Measurements from ENCODE around the gene ETNK2.

DNA sequence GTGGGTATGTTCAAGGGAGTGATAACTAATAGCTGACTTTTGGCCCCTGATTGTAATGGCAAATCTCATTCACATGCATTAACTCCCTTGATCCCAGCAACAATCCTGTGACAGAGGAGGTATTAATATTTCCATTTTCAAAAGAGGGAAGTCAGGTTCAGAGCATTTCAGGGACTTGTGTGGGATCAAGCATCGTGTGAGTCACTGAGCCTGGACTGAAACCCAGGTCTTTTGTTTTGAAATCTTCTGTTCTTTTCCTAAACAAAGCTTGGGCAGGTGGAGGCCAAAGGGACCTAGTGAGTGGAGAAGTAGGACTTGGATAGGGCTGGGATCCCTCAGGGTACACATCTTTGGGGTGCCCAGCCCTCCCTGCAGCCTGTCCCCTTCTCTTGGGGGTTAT, 37.9 kb downstream of the ETNK2 start:
- TF ChIP-seq, protein P1, sequence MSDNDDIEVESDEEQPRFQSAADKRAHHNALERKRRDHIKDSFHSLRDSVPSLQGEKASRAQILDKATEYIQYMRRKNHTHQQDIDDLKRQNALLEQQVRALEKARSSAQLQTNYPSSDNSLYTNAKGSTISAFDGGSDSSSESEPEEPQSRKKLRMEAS (IDR thresholded peaks at IDR 0.05): no peak
- no peak for TF ChIP-seq HNF4G (IDR thresholded peaks at IDR 0.05)
- no peak for TF ChIP-seq HNF4A (conservative IDR thresholded peaks at IDR 0.05)
- TF ChIP-seq, protein P2, sequence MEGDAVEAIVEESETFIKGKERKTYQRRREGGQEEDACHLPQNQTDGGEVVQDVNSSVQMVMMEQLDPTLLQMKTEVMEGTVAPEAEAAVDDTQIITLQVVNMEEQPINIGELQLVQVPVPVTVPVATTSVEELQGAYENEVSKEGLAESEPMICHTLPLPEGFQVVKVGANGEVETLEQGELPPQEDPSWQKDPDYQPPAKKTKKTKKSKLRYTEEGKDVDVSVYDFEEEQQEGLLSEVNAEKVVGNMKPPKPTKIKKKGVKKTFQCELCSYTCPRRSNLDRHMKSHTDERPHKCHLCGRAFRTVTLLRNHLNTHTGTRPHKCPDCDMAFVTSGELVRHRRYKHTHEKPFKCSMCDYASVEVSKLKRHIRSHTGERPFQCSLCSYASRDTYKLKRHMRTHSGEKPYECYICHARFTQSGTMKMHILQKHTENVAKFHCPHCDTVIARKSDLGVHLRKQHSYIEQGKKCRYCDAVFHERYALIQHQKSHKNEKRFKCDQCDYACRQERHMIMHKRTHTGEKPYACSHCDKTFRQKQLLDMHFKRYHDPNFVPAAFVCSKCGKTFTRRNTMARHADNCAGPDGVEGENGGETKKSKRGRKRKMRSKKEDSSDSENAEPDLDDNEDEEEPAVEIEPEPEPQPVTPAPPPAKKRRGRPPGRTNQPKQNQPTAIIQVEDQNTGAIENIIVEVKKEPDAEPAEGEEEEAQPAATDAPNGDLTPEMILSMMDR (IDR thresholded peaks at IDR 0.05; ENCODE audit: low read depth, low read length, missing input control): no peak
- TF ChIP-seq, protein P3, sequence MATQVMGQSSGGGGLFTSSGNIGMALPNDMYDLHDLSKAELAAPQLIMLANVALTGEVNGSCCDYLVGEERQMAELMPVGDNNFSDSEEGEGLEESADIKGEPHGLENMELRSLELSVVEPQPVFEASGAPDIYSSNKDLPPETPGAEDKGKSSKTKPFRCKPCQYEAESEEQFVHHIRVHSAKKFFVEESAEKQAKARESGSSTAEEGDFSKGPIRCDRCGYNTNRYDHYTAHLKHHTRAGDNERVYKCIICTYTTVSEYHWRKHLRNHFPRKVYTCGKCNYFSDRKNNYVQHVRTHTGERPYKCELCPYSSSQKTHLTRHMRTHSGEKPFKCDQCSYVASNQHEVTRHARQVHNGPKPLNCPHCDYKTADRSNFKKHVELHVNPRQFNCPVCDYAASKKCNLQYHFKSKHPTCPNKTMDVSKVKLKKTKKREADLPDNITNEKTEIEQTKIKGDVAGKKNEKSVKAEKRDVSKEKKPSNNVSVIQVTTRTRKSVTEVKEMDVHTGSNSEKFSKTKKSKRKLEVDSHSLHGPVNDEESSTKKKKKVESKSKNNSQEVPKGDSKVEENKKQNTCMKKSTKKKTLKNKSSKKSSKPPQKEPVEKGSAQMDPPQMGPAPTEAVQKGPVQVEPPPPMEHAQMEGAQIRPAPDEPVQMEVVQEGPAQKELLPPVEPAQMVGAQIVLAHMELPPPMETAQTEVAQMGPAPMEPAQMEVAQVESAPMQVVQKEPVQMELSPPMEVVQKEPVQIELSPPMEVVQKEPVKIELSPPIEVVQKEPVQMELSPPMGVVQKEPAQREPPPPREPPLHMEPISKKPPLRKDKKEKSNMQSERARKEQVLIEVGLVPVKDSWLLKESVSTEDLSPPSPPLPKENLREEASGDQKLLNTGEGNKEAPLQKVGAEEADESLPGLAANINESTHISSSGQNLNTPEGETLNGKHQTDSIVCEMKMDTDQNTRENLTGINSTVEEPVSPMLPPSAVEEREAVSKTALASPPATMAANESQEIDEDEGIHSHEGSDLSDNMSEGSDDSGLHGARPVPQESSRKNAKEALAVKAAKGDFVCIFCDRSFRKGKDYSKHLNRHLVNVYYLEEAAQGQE (IDR thresholded peaks at IDR 0.05): no peak
- no peak for TF ChIP-seq EGR1 (IDR thresholded peaks at IDR 0.05; ENCODE audit: low read depth in 2 of 2)
- no peak for TF ChIP-seq GABPA (IDR thresholded peaks at IDR 0.05 in 1 of 2, conservative IDR thresholded peaks at IDR 0.05 in 1 of 2)
- no peak for TF ChIP-seq SP1 (IDR thresholded peaks at IDR 0.05)
